MM.1S (cell line): ENCODE data around the gene CTXND2.

ENCODE experiments used
- CTCF ChIP-seq: fragments of 300-600 bp; sonication (generic); IDR thresholded peaks from 2 replicates; pipeline ENCODE4 v1.5.1; 2016; ENCODE audit warnings: antibody characterized with exemption, low read length, mixed read lengths
- EZH2 ChIP-seq: fragments of 300-600 bp; sonication (generic); optimal IDR thresholded peaks from 2 replicates; pipeline ENCODE3; 2017; ENCODE audit warnings: low read depth, mild to moderate bottlenecking, antibody characterized with exemption, low read length, mixed read lengths
- EZH2phosphoT487 ChIP-seq: fragments of 300-600 bp; sonication (generic); IDR thresholded peaks from 2 replicates; pipeline ENCODE4 v1.6.1; 2018; ENCODE audit warnings: antibody characterized with exemption, low read length

- TF ChIP-seq CTCF (no peak), EZH2phosphoT487 (no peak), EZH2 (no peak)
Measured at GRCh38 chr1:150957666-150958065, 70.7 kb downstream of the CTXND2 start.
